Heart left ventricle (tissue), 13 donors: ENCODE results near the gene C11orf42.

Experiments
- POLR2A ChIP-seq, 2 donors: fragments of 450-650 bp; IDR thresholded peaks; one replicate each; pipeline ENCODE4 v1.6.1; 2017; ENCODE audit warnings: antibody characterized with exemption in 2 of 2, mild to moderate bottlenecking in 2 of 2, moderate library complexity in 2 of 2
- TF ChIP-seq, protein P1 (sequence below), 12 donors: fragments of 200-600 bp; sonication (generic) in 4 of 12; IDR thresholded peaks; one replicate each; pipeline versions ENCODE4 v1.5.0 to v1.8.0; 2018 to 2022; ENCODE audit warnings: antibody characterized with exemption in 12 of 12, mild to moderate bottlenecking in 5 of 12
- donor health status: ischemic (EF 13 %, LVEDD 7.1; RV severe dilation, severe dysfunction).
- donor health status: DM: no; HTN: yes; CAD: no.
- donor health status: DM: no; HTN: no; CAD: no.
- donor health status: ischemic (EF 25% LVEDD 6.9; RV normal size, moderate dysfunction).
- donor health status: ischemic (EF 25% LVEDD 5.7; RV mildly dilated, moderate dysfunction).
- donor health status: ischemic (EF 35%, LVEDD 5.7; RV mildly dilated, moderate dysfunction).
- donor health status: nonischemic (EF 11% LVEDD 7.7; RV severe dilation, severe dysfunction).
- donor health status: DM: yes; HTN: yes; CAD: no.
- donor health status: PGD.
- donor health status: ischemic (EF 29% LVEDD 5.4; RV normal size, mild dysfunction).
- donor health status: nonischemic (EF 23%, LVEDD 6.1; RV moderate dilation, normal function).

DNA sequence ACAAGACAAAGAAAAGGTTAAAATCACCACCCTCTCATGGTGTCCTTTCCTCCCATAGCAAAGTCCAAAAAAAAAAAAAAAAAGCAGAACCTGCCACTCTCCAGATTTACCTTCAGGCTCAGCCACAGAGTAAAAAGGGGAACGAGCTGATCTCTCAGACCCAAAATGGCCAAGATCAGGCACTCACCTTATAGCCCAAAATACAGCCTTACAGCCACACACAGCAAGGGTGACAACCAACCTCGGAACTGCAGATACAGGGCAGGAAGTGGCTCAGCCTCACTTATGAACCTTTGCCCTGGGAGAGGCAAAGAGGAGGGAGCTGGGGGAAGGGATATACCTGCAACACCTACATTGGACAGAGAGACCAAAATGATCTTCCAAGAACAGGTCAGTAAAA is 24.6 kb downstream of the C11orf42 start:
- TF ChIP-seq, protein P1, sequence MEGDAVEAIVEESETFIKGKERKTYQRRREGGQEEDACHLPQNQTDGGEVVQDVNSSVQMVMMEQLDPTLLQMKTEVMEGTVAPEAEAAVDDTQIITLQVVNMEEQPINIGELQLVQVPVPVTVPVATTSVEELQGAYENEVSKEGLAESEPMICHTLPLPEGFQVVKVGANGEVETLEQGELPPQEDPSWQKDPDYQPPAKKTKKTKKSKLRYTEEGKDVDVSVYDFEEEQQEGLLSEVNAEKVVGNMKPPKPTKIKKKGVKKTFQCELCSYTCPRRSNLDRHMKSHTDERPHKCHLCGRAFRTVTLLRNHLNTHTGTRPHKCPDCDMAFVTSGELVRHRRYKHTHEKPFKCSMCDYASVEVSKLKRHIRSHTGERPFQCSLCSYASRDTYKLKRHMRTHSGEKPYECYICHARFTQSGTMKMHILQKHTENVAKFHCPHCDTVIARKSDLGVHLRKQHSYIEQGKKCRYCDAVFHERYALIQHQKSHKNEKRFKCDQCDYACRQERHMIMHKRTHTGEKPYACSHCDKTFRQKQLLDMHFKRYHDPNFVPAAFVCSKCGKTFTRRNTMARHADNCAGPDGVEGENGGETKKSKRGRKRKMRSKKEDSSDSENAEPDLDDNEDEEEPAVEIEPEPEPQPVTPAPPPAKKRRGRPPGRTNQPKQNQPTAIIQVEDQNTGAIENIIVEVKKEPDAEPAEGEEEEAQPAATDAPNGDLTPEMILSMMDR (IDR thresholded peaks at IDR 0.05): no peak
- TF ChIP-seq POLR2A (IDR thresholded peaks at IDR 0.05): no peak
